GM12891 (cell line): ENCODE data around the gene SERINC2.
"Not testable (repeated sequence)": the region's sequence is repeated elsewhere in the genome, so short reads cannot be mapped to it uniquely, and the experiment has no call there.

ENCODE experiments used
- DNase-seq: peaks from one replicate; pipeline ENCODE4 v3.0.0; 2011; ENCODE audit warnings: low spot score; ENCODE audit not compliant: insufficient read length
- FAIRE-seq: peaks from 2 replicates; lab custom pipeline; 2011; peaks lifted over from hg19 to GRCh38; lab: Jason Lieb, UNC
- PAX5 ChIP-seq: IDR thresholded peaks from 2 replicates; pipeline ENCODE4 v1.6.1; 2011; ENCODE audit warnings: low read length, moderate library complexity, mild to moderate bottlenecking; ENCODE audit not compliant: insufficient read depth, severe bottlenecking
- POLR2A ChIP-seq: IDR thresholded peaks from 2 replicates; pipeline ENCODE4 v1.6.1; 2011; ENCODE audit warnings: low read depth, low read length, control low read depth
- POLR2AphosphoS5 ChIP-seq: IDR thresholded peaks from 2 replicates; pipeline ENCODE4 v1.6.1; 2011; ENCODE audit warnings: low read depth, low read length, control low read depth
- POU2F2 ChIP-seq: IDR thresholded peaks from 2 replicates; pipeline ENCODE4 v1.6.1; 2011; ENCODE audit warnings: low read depth, mild to moderate bottlenecking, control low read depth, low read length, moderate library complexity
- SPI1 ChIP-seq: IDR thresholded peaks from 2 replicates; pipeline ENCODE4 v1.6.1; 2011; ENCODE audit warnings: low read depth, low read length, control low read depth
- TAF1 ChIP-seq: IDR thresholded peaks from 2 replicates; pipeline ENCODE4 v1.6.1; 2011; ENCODE audit warnings: low read depth, low read length, control low read depth

SERINC2 gene

GRCh38 chr1:31422505-31423319 is 9.7 kb downstream of the SERINC2 start:
- FAIRE-seq (peak; percentile 87), DNase-seq (peak; percentile 58)
- TF ChIP-seq POLR2A (no peak), PAX5 (no peak), TAF1 (no peak), POU2F2 (0 out of 2 replicates have a peak, but pooled peaks have one; percentile 47)

GRCh38 chr1:31423418-31423947 is 10.5 kb downstream of the SERINC2 start:
- FAIRE-seq = peak; percentile 96
- TF ChIP-seq POU2F2 (no peak), TAF1 (no peak), POLR2AphosphoS5 (no peak), PAX5 (no peak), SPI1 (no peak), POLR2A (no peak)
- peak; percentile 69 for DNase-seq

DNA sequence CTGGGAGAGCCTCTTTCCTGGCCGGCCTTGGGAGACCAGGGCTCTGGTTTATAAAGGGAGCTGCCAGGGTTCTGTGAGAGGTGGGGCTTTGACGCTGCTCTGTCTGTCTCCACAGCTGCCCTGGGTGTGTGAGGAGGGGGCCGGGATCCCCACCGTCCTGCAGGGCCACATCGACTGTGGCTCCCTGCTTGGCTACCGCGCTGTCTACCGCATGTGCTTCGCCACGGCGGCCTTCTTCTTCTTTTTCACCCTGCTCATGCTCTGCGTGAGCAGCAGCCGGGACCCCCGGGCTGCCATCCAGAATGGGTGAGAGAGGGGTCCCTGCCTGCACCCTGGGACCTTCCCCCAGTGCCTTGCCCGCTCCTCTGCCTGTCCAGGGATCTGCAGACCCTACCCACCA is 11.6 kb downstream of the SERINC2 start:
- TF ChIP-seq TAF1 = no peak
- TF ChIP-seq POU2F2 = no peak
- no peak for TF ChIP-seq POLR2AphosphoS5
- no peak for TF ChIP-seq PAX5
- TF ChIP-seq POLR2A = no peak
- TF ChIP-seq SPI1 = no peak
- FAIRE-seq (no peak), DNase-seq (no peak)

DNA sequence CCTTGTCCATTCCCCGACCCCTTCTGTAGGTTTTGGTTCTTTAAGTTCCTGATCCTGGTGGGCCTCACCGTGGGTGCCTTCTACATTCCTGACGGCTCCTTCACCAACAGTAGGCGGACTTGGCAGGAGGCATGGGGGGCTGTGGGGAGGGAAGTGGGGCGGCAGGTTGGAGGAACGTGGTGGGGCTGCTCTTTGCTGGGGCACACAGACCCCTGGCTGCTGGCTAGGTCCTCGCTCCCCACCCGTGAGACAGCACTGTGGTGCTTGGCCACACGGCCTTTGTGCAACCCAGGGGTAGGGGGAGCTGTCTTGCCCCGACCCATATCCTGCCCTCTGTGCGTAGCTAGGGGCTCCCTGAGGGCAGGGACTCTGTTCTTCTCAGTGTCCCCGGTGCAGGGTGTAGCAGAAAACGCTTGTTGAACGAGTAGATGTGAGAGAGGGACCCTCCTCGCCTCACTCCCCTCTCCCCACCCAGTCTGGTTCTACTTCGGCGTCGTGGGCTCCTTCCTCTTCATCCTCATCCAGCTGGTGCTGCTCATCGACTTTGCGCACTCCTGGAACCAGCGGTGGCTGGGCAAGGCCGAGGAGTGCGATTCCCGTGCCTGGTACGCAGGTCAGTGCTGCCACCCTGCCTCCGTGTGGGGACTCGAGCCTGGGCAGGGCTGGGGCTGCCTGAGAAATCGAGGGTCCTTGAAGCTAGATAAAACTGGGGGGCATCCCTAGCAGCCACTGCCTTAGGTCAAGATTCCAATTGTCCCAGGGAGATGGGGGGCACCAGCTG is 12.5 kb downstream of the SERINC2 start:
- DNase-seq (no peak), FAIRE-seq (no peak)
- TF ChIP-seq SPI1 (no peak), POLR2AphosphoS5 (no peak), POU2F2 (no peak), PAX5 (no peak), POLR2A (no peak), TAF1 (no peak)

GRCh38 chr1:31426249-31426922 is 13.4 kb downstream of the SERINC2 start:
- TF ChIP-seq PAX5 (no peak), POU2F2 (no peak), TAF1 (no peak), POLR2A (no peak), POLR2AphosphoS5 (no peak), SPI1 (no peak)
- DNase-seq = no peak
- FAIRE-seq = no peak

- FAIRE-seq (no peak), DNase-seq (no peak)
- no peak for TF ChIP-seq SPI1
- no peak for TF ChIP-seq POU2F2
- TF ChIP-seq POLR2A = no peak
- no peak for TF ChIP-seq PAX5
- no peak for TF ChIP-seq POLR2AphosphoS5
- TF ChIP-seq TAF1 = no peak
Observed at GRCh38 chr1:31427322-31427721, 14.3 kb downstream of the SERINC2 start.

GRCh38 chr1:31428436-31429221 is 15.6 kb downstream of the SERINC2 start:
- DNase-seq (no peak), FAIRE-seq (no peak)
- TF ChIP-seq POLR2A = no peak
- TF ChIP-seq TAF1 = no peak
- no peak for TF ChIP-seq POU2F2
- TF ChIP-seq PAX5 = no peak

DNA sequence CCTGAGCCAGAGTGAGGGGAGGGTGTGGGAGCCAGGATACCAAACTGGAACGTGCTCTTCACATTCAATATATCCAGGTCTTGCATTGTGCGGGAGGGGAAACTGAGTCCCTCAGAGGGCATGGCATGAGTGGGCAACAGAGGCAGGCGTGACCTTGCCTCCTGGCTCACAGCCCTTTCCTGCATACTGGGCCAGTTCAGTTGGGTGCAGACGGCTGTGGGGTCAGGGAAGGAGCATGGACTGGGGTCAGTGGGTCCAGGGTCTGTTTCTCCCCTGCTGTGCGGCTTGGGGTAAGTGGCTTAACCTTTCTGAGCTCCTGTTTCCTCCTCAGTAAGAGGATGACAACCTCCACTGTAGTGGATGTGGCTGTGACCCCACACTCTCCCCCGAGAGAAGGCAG is 16.6 kb downstream of the SERINC2 start:
- DNase-seq = no peak
- TF ChIP-seq SPI1 (no peak), POLR2AphosphoS5 (no peak), POLR2A (no peak), POU2F2 (no peak), TAF1 (no peak), PAX5 (no peak)
- no peak for FAIRE-seq

DNA sequence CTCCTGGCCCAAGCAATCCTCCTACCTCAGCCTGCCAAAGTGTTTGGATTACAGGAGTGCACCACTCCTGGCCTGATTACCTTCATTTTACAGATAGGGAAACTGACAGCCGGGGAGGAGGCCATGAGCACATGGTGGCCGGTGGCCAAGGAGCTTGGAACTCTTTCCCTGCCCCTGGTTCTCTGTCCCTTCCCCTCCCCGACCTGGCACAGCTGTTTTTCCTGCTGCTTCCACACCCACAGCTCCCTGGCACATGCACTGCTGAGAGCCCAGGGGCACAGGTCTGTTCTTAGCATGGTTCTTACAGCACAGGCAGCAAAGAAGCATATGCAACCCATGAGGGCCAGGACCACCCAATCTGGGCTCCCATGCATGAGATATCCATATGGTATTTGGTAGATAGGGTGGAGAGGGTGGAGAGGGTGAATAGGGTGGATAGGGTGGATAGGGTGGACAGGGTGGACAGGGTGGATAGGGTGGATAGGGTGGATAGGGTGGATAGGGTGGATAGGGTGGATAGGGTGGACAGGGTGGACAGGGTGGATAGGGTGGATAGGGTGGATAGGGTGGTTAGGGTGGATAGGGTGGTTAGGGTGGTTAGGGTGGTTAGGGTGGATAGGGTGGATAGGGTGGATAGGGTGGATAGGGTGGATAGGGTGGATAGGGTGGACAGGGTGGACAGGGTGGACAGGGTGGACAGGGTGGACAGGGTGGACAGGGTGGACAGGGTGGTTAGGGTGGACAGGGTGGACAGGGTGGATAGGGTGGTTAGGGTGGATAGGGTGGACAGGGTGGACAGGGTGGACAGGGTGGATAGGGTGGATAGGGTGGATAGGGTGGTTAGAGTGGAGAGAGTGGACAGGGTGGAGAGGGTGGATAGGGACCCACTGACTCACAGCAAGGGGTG is 18.6 kb downstream of the SERINC2 start:
- FAIRE-seq = peak; percentile 98

More for the DNA sequence above, 18.6 kb downstream of the SERINC2 start:
- not testable (repeated sequence) for DNase-seq
